K562 (cell line): Measurements from ENCODE around the gene EGLN3. TPM values are rescaled to one million over a fixed set of nuclear protein-coding genes. Genes with fewer than 3 reads are reported as not detected.

ENCODE experiments used
- ARID1B ChIP-seq: fragments of 450-650 bp; IDR thresholded peaks from 2 replicates; pipeline ENCODE4 v1.6.1; 2016; ENCODE audit warnings: antibody characterized with exemption, mild to moderate bottlenecking, inconsistent platforms
- BCOR ChIP-seq: fragments of 450-650 bp; IDR thresholded peaks from 2 replicates; pipeline ENCODE4 v1.6.1; 2016
- BRD4 ChIP-seq: fragments of 200-600 bp; sonication (generic); IDR thresholded peaks from 2 replicates; pipeline ENCODE4 v1.6.1; 2017; ENCODE audit warnings: inconsistent platforms
- CEBPG ChIP-seq, 3 experiments: fragments of 200-800 bp in 1 of 3; sonication (Bioruptor generic) in 1 of 3; sonication (generic) in 1 of 3; formaldehyde crosslinking in 1 of 3; IDR thresholded peaks in 2 of 3; conservative IDR thresholded peaks in 1 of 3; 2 replicates each; pipeline versions ENCODE4 v1.6.1 to v1.8.0; 2016 to 2022; ENCODE audit warnings: missing compliant biosample characterization in 2 of 3, missing genetic modification characterization in 2 of 3, mild to moderate bottlenecking in 1 of 3, missing genetic modification reagents in 1 of 3
- CHD4 ChIP-seq: fragments of 200-600 bp; sonication (generic); IDR thresholded peaks from 3 replicates; pipeline ENCODE4 v1.6.1; 2012; ENCODE audit warnings: low read depth, mild to moderate bottlenecking, mixed read lengths, low read length, inconsistent platforms; ENCODE audit not compliant: insufficient read depth, insufficient replicate concordance, poor library complexity, severe bottlenecking
- CREBBP ChIP-seq: IDR thresholded peaks from one replicate; pipeline ENCODE4 v1.6.1; 2012; ENCODE audit warnings: low read depth, mild to moderate bottlenecking, control low read depth, inconsistent platforms, low read length
- FOXK1 ChIP-seq: sonication (generic); formaldehyde crosslinking; IDR thresholded peaks from 2 replicates; pipeline ENCODE4 v1.8.0; 2022; ENCODE audit warnings: missing genetic modification reagents, mild to moderate bottlenecking, borderline replicate concordance
- GATA2 ChIP-seq: sonication (generic); formaldehyde crosslinking; IDR thresholded peaks from 2 replicates; pipeline ENCODE4 v1.4.0; 2020; ENCODE audit warnings: mild to moderate bottlenecking, missing genetic modification reagents
- GATAD2B ChIP-seq: fragments of 450-650 bp; IDR thresholded peaks from 2 replicates; pipeline ENCODE4 v1.6.1; 2017; ENCODE audit warnings: mild to moderate bottlenecking, borderline replicate concordance
- KAT7 ChIP-seq: sonication (generic); formaldehyde crosslinking; IDR thresholded peaks from 2 replicates; pipeline ENCODE4 v1.8.0; 2022; ENCODE audit warnings: missing genetic modification reagents, mild to moderate bottlenecking, borderline replicate concordance
- MTA3 ChIP-seq: fragments of 450-650 bp; formaldehyde crosslinking; IDR thresholded peaks from 2 replicates; pipeline ENCODE4 v1.6.1; 2017; ENCODE audit warnings: mild to moderate bottlenecking, borderline replicate concordance
- MYBL2 ChIP-seq, 2 experiments: fragments of 450-650 bp in 1 of 2; sonication (generic) in 1 of 2; formaldehyde crosslinking in 1 of 2; IDR thresholded peaks; 2 replicates each; pipeline versions ENCODE4 v1.6.1 to v1.8.1; 2017 to 2022; ENCODE audit warnings: borderline replicate concordance in 1 of 2, inconsistent platforms in 1 of 2, low read depth in 1 of 2, mild to moderate bottlenecking in 1 of 2, missing genetic modification reagents in 1 of 2, moderate library complexity in 1 of 2
- NCOR1 ChIP-seq: fragments of 450-650 bp; IDR thresholded peaks from 2 replicates; pipeline ENCODE4 v1.6.1; 2016; ENCODE audit warnings: mild to moderate bottlenecking, moderate library complexity
- NFIX ChIP-seq: fragments of 250-450 bp; sonication (Bioruptor Pico); IDR thresholded peaks from 2 replicates; pipeline ENCODE4 v1.4.0; 2020; ENCODE audit warnings: low read depth, mild to moderate bottlenecking, moderate library complexity
- SMARCB1 ChIP-seq: IDR thresholded peaks from 2 replicates; pipeline ENCODE4 v1.6.1; 2011; ENCODE audit warnings: improper control_type of control experiment, low read depth; ENCODE audit not compliant: insufficient read length
- ZFPM2 ChIP-seq: fragments of 250-450 bp; sonication (Bioruptor Pico); IDR thresholded peaks from 2 replicates; pipeline ENCODE4 v1.5.1; 2022; ENCODE audit warnings: mild to moderate bottlenecking
- ZNF124 ChIP-seq: sonication (generic); formaldehyde crosslinking; IDR thresholded peaks from 2 replicates; pipeline ENCODE4 v1.8.1; 2022; ENCODE audit warnings: missing genetic modification reagents
- ZNF239 ChIP-seq: fragments of 250-450 bp; sonication (Bioruptor Pico); IDR thresholded peaks from 2 replicates; pipeline ENCODE4 v1.4.0; 2020; ENCODE audit warnings: mild to moderate bottlenecking
- ZNF316 ChIP-seq: fragments of 450-650 bp; IDR thresholded peaks from 2 replicates; pipeline ENCODE4 v1.6.1; 2016
- polyA plus RNA-seq, 8 experiments: library from polyadenylated mRNA; depleted of rRNA in 4 of 8; stranded (reverse) in 5 of 8; unstranded in 3 of 8; fragments of >200 nt; fragmentation: Nextera tagmentation in 2 of 8; fragmentation: Illumina TruSeq in 1 of 8; extraction: Ambion mirVana in 2 of 8; extraction: Trizol in 1 of 8; gene quantifications; 2 replicates each; pipeline versions ENCODE4 v1.2.1 to v1.2.3, GENCODE V29; 2011 to 2014; ENCODE audit warnings: inconsistent platforms in 1 of 8, missing spikeins in 1 of 8
- total RNA-seq, 7 experiments: library from RNA; depleted of rRNA in 6 of 7; stranded (reverse); fragments of >200 nt in 6 of 7; fragmentation: Illumina TruSeq in 2 of 7; extraction: Trizol in 2 of 7; gene quantifications; 2 replicates each; pipeline versions ENCODE4 v1.2.1 to v1.2.3, GENCODE V29; 2011 to 2021; ENCODE audit warnings: low replicate concordance in 1 of 7
- TF ChIP-seq, protein P1 (sequence below), 2 experiments: fragments of 450-650 bp; IDR thresholded peaks; 2 replicates each; pipeline ENCODE4 v1.6.1; 2016; ENCODE audit warnings: mild to moderate bottlenecking in 2 of 2, borderline replicate concordance in 1 of 2, low read depth in 1 of 2, moderate library complexity in 1 of 2
- TF ChIP-seq, protein P2 (sequence below), 2 experiments: fragments of 250-450 bp in 1 of 2; fragments of 450-650 bp in 1 of 2; sonication (Bioruptor Pico) in 1 of 2; IDR thresholded peaks; 2 replicates each; pipeline versions ENCODE4 v1.6.1 to v1.8.0; 2016 to 2021; ENCODE audit warnings: mild to moderate bottlenecking in 2 of 2, moderate library complexity in 2 of 2, missing compliant biosample characterization in 1 of 2, missing genetic modification characterization in 1 of 2

The EGLN3 gene
- total and polyA plus RNA-seq, 9 of the 15 experiments (the other 6 are each of a cell fraction or from before 2014, with no cell fraction given) = 2.5 to 87.6 (median 5.8) TPM

DNA sequence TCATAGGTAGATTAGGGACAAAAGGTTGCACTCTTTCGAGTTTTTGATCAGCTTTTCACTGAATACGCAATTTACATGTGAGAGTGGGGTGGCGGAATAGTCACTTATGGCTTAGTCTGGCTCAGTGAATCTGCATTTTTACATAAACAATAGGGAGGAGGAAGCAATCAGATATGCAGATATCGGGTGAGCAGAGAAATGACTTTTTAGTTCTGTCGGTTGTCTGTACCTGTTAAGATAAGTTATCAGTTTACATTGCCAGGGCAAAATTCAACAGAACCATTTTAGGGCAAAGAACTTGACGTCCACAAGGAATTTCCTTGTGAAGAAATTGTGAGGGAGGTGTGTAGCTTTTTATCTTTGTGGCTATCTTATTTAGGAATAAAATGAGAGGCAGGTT is 15.4 kb upstream of the EGLN3 start (continued):
- TF ChIP-seq, protein P1, sequence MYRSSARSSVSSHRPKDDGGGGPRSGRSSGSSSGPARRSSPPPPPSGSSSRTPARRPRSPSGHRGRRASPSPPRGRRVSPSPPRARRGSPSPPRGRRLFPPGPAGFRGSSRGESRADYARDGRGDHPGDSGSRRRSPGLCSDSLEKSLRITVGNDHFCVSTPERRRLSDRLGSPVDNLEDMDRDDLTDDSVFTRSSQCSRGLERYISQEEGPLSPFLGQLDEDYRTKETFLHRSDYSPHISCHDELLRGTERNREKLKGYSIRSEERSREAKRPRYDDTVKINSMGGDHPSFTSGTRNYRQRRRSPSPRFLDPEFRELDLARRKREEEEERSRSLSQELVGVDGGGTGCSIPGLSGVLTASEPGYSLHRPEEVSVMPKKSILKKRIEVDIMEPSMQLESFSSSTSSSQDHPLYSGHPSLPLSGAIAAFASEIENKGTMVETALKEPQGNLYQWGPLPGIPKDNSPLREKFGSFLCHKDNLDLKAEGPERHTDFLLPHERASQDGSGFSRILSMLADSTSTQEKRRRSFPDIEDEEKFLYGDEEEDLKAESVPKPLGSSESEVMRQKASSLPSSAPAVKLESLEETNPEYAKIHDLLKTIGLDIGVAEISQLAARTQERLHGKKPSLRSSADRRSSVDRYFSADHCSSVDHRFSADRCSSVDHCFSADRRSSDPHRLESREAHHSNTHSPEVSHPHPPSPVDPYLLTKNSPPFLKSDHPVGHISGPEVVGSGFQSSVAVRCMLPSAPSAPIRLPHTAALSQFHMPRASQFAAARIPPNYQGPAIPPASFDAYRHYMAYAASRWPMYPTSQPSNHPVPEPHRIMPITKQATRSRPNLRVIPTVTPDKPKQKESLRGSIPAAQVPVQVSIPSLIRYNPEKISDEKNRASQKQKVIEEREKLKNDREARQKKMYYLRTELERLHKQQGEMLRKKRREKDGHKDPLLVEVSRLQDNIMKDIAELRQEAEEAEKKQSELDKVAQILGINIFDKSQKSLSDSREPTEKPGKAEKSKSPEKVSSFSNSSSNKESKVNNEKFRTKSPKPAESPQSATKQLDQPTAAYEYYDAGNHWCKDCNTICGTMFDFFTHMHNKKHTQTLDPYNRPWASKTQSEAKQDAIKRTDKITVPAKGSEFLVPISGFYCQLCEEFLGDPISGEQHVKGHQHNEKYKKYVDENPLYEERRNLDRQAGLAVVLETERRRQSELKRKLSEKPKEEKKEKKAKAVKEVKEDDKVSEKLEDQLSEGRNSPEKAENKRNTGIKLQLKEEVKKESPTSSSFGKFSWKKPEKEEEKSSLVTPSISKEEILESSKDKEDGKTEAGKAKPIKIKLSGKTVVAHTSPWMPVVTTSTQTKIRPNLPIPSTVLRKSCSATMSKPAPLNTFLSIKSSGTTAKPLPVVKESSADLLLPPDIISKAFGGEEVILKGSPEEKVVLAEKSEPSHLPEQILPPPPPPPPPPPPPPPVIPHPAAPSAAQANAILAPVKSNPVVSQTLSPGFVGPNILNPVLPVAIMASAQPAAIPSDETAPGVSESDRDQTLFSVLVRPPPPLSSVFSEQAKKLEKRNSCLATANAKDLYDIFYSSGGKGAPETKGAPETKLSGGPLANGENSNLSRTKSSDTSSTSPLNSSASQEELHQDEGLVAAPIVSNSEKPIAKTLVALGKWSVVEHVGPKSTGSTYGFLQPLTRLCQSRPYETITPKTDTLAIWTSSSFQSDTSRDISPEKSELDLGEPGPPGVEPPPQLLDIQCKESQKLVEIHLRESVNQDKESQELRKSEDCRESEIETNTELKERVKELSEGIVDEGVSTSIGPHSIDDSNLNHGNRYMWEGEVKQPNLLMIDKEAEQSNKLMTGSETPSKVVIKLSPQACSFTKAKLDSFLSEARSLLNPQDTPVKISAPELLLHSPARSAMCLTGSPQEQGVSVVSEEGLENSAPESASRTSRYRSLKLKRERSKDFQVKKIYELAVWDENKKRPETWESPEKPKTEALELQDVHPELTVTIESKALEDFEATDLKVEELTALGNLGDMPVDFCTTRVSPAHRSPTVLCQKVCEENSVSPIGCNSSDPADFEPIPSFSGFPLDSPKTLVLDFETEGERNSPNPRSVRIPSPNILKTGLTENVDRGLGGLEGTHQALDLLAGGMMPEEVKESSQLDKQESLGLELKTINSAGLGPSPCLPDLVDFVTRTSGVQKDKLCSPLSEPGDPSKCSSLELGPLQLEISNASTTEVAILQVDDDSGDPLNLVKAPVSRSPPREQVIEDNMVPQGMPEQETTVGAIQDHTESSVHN (IDR thresholded peaks at IDR 0.05; ENCODE audit: borderline replicate concordance in 1 of 2, low read depth in 1 of 2) = no peak
- TF ChIP-seq BCOR (no peak), CREBBP (no peak), NFIX (CRISPR knock-in tag) (no peak), FOXK1 (CRISPR knock-in tag) (no peak), ARID1B (peak; percentile 86), MTA3 (no peak), ZNF316 (0 out of 2 replicates have a peak, but pooled peaks have one; percentile 14), KAT7 (CRISPR knock-in tag) (no peak), NCOR1 (peak; percentile 67), GATA2 (CRISPR knock-in tag) (no peak), CEBPG (CRISPR knock-in tag; IDR thresholded peaks at IDR 0.05) (no peak), CEBPG (tag; conservative IDR thresholded peaks at IDR 0.05 in 1 of 2, IDR thresholded peaks at IDR 0.05 in 1 of 2) (no peak), SMARCB1 (no peak), ZFPM2 (CRISPR knock-in tag) (no peak), ZNF239 (no peak), CHD4 (no peak), GATAD2B (peak; percentile 39; the same call in 1 of the 2 replicates), ZNF124 (CRISPR knock-in tag) (no peak), BRD4 (no peak), MYBL2 (IDR thresholded peaks at IDR 0.05; ENCODE audit: low read depth) (no peak), MYBL2 (CRISPR knock-in tag; IDR thresholded peaks at IDR 0.05; ENCODE audit: borderline replicate concordance) (no peak)
- TF ChIP-seq, protein P2, sequence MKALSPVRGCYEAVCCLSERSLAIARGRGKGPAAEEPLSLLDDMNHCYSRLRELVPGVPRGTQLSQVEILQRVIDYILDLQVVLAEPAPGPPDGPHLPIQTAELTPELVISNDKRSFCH (CRISPR knock-in tag; IDR thresholded peaks at IDR 0.05) = no peak
- TF ChIP-seq, protein P2 (tag; IDR thresholded peaks at IDR 0.05) = no peak
